ENCODE results near the gene NFKB2.

The NFKB2 gene

DNA sequence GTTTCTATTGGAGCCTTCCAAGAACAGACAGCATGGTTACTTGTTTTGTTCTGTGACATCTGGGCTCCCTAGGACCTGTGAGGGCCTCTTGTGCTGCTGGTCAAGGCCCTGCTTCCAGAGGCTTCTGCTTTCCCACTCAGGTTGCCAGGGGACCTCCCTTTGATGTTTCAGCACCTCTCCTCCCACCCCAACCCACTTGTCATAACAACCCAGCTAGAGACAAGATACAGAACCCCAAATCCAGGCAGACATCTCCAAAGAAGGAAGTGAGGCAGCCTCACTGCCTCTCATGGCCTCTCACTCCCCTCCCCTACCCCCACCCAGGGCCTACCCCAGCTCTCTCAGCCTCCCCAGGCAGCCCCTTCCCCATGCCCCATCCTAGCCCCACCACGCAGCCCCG lies 11.3 kb downstream of the NFKB2 start:
- TF ChIP-seq REST (IDR thresholded peaks at IDR 0.05; ENCODE audit: low read depth) (no peak), USF1 (IDR thresholded peaks at IDR 0.05) (no peak), CREB1 (IDR thresholded peaks at IDR 0.05; ENCODE audit: low read depth) (no peak), TAF1 (IDR thresholded peaks at IDR 0.05; ENCODE audit: low read depth) (no peak), CEBPB (IDR thresholded peaks at IDR 0.05) (no peak), NFIC (IDR thresholded peaks at IDR 0.05) (no peak), ZBTB7A (IDR thresholded peaks at IDR 0.05; ENCODE audit: low read depth) (no peak), TEAD4 (IDR thresholded peaks at IDR 0.05) (no peak), EGR1 (IDR thresholded peaks at IDR 0.05) (no peak)
- TF ChIP-seq, protein P1, sequence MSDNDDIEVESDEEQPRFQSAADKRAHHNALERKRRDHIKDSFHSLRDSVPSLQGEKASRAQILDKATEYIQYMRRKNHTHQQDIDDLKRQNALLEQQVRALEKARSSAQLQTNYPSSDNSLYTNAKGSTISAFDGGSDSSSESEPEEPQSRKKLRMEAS (IDR thresholded peaks at IDR 0.05), result no peak

DNA sequence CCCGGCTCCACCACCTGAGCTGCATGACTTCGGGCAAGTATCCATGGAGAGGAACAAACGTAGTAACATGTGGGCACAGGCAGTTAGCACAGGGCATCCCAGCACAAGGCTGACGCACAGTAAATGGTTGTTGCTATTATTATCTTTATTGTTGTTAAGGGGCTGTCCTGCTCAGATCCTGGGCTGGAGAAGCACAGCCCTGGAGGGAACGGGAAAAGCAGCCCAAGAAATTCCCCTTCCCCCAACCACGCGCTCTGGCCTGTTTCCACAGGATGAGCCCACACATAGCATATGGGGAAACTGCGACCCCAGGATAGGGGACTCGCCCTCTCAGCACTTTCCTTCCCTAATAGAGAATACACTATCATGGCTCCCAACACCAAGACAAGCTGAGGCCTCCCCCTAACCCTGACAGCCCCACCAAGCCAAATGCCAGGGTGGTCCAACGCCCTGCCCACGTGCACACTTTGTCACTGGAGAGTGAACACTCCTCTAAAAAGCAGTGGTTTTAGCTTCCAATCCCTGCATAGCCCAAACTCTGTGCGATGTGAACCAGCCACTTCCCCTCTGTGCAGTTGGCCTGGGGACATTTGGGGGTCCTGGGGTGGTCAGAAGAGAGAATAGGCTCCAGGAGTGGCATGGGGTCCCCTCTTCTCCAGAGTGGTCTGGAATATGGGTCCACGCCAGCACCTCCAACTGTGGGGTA lies 12.1 kb downstream of the NFKB2 start:
- TF ChIP-seq RAD21 (IDR thresholded peaks at IDR 0.05; ENCODE audit: low read depth), result no peak
- TF ChIP-seq, protein P1 (IDR thresholded peaks at IDR 0.05), result no peak
- TF ChIP-seq ZBTB7A (IDR thresholded peaks at IDR 0.05; ENCODE audit: low read depth), result no peak
- no peak for TF ChIP-seq CEBPB (IDR thresholded peaks at IDR 0.05)
- no peak for TF ChIP-seq TAF1 (IDR thresholded peaks at IDR 0.05; ENCODE audit: low read depth)
- no peak for TF ChIP-seq NFIC (IDR thresholded peaks at IDR 0.05)
- no peak for TF ChIP-seq EP300 (IDR thresholded peaks at IDR 0.05; ENCODE audit: borderline replicate concordance)
- no peak for TF ChIP-seq EGR1 (IDR thresholded peaks at IDR 0.05)
- no peak for TF ChIP-seq TEAD4 (IDR thresholded peaks at IDR 0.05)
- TF ChIP-seq REST (IDR thresholded peaks at IDR 0.05; ENCODE audit: low read depth), result no peak
- TF ChIP-seq CREB1 (IDR thresholded peaks at IDR 0.05; ENCODE audit: low read depth), result no peak
- no peak for TF ChIP-seq USF1 (IDR thresholded peaks at IDR 0.05)
- no peak for TF ChIP-seq FOXM1 (IDR thresholded peaks at IDR 0.05; ENCODE audit: borderline replicate concordance, low read depth)
- TF ChIP-seq TCF12 (IDR thresholded peaks at IDR 0.05; ENCODE audit: low read depth), result no peak
- TF ChIP-seq YY1 (IDR thresholded peaks at IDR 0.05; ENCODE audit: low read depth), result no peak

GRCh38 chr10:102408131-102408727 lies 12.7 kb downstream of the NFKB2 start:
- TF ChIP-seq REST (IDR thresholded peaks at IDR 0.05; ENCODE audit: low read depth) (no peak), EP300 (IDR thresholded peaks at IDR 0.05; ENCODE audit: borderline replicate concordance) (no peak), EGR1 (IDR thresholded peaks at IDR 0.05) (no peak), NFIC (IDR thresholded peaks at IDR 0.05) (no peak), ZBTB7A (IDR thresholded peaks at IDR 0.05; ENCODE audit: low read depth) (no peak), TAF1 (IDR thresholded peaks at IDR 0.05; ENCODE audit: low read depth) (no peak), USF1 (IDR thresholded peaks at IDR 0.05) (no peak), TEAD4 (IDR thresholded peaks at IDR 0.05) (no peak), CEBPB (IDR thresholded peaks at IDR 0.05) (no peak), RAD21 (IDR thresholded peaks at IDR 0.05; ENCODE audit: low read depth) (no peak), YY1 (IDR thresholded peaks at IDR 0.05; ENCODE audit: low read depth) (no peak), CREB1 (IDR thresholded peaks at IDR 0.05; ENCODE audit: low read depth) (no peak), TCF12 (IDR thresholded peaks at IDR 0.05; ENCODE audit: low read depth) (no peak), FOXM1 (IDR thresholded peaks at IDR 0.05; ENCODE audit: borderline replicate concordance, low read depth) (no peak)
- TF ChIP-seq, protein P1 (IDR thresholded peaks at IDR 0.05), result no peak

Data from Ishikawa (cell line).